Measurements from ENCODE around the gene SLC35G4.
"Not testable (repeated sequence)": the region's sequence is repeated elsewhere in the genome, so short reads cannot be mapped to it uniquely, and the experiment has no call there.

SLC35G4 gene

DNA sequence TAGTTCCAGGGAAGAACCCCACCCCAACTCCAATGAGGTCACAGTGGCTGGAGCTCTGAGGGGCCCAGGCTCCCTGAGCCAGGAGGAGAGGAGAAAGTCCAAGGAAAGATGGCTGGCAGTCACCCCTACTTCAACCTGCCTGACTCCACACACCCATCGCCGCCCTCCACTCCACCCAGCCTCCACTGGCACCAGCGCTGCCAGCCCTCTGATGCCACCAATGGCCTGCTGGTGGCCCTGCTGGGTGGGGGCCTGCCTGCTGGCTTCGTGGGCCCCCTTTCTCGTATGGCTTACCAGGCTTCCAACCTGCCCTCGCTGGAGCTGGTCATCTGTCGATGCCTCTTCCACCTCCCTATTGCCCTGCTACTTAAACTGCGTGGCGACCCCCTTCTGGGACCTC is at the start of gene SLC35G4:
SLC35G4 (plus strand) TSS at position 109 of the 400 bp plus-strand sequence; CDS start at position 109, 0 bp downstream.
- not testable (repeated sequence) for H3K4me1 Mint-ChIP-seq, H3K4me3 Mint-ChIP-seq, H3K27me3 Mint-ChIP-seq, H3K36me3 Mint-ChIP-seq, H3K27ac Mint-ChIP-seq, ATAC-seq, H3K9me3 Mint-ChIP-seq

DNA sequence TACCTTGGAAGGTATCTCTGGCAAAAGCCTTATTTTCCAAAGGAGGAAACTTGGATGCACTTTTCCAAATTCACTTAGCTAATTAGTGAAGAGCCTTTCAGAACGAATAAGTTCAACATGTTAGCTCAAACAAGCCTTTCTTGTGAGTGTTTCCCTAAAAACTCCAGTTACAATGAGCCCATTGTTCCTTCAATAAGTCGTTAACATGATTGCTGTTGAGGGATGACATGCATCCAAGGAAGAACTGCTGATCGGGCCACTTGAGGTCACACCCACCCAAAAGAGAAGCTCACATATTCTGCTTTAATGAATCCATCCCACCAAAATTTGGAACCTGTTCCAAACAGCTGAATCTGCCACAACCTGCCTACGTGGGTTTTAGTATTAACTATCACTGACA is 48.1 kb upstream of the SLC35G4 start:
- no peaks in the 10 kb centered on the region for H3K36me3 Mint-ChIP-seq
- H3K27me3 Mint-ChIP-seq: peaks cover 14% of the 10 kb centered on the region
- H3K27ac Mint-ChIP-seq: no peak overlapping the region
- H3K9me3 Mint-ChIP-seq: no peaks in the 10 kb centered on the region
- H3K4me1 Mint-ChIP-seq: peaks cover 5% of the 10 kb centered on the region
- no peak overlapping the region for H3K4me3 Mint-ChIP-seq
- no peak for ATAC-seq

DNA sequence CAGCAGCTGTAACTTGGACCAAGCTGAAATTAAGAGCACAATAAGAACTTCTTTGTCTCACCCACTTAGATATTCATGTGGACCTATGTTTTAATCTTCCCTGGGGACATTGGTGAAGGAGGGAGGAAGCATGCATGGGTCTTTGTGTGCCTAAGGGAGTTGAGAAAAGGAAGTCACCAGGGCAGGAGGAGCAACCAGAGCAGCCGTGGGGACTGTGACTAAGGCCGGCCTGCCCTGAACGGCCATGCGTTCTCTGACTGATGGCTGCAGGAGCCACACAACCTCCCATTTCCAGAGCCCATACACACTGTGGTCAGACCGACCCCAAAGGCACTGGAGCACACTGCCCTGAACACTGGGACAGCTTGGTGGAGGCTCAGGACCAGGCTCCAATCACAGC is 43.7 kb upstream of the SLC35G4 start:
- H3K4me1 Mint-ChIP-seq: no peaks in the 10 kb centered on the region

DNA sequence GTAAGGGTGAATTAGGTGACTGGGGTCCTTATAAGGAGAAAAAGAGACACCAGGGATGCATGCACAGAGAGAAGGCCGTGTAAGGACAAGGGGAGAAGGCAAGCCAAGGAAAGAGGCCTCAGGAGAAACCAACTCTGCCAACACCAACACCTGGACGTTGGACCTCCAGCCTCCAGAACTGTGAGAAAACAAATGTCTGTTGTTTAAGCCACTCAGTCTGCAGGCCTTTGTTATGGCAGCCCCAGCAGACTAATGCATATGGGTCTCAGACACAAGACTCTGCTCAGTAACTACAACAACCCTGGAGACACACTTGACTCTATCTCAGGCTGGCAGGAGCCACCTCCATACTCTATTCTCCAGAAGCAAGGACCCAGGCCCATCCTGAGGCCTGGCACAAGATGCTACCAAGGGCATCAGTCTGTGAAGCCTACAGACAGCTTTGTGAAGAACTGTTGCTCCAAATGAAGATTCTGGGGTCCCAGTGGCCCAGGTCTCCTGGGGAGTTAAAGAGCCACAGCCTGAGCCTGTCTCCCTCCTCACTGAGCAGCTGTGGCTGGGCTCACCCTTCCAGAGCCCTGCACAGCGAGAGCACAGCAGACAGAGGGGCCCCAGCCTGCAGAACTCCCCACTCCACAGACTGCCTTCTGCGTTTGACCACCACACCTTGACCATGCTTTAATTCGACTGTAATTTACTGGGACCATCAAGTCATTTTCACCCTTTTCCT is 43.0 kb upstream of the SLC35G4 start:
- H3K27me3 Mint-ChIP-seq: peaks cover 63% of the 10 kb centered on the region
- no peaks in the 10 kb centered on the region for H3K9me3 Mint-ChIP-seq
- no peaks in the 10 kb centered on the region for H3K4me1 Mint-ChIP-seq
- H3K36me3 Mint-ChIP-seq: no peaks in the 10 kb centered on the region
- ATAC-seq: no peak
- no peak overlapping the region for H3K4me3 Mint-ChIP-seq
- no peak overlapping the region for H3K27ac Mint-ChIP-seq

More for the DNA sequence above, 43.7 kb upstream of the SLC35G4 start:
- H3K36me3 Mint-ChIP-seq: no peaks in the 10 kb centered on the region
- no peaks in the 10 kb centered on the region for H3K9me3 Mint-ChIP-seq
- H3K27me3 Mint-ChIP-seq: peaks cover 56% of the 10 kb centered on the region
- H3K4me3 Mint-ChIP-seq: no peak overlapping the region
- H3K27ac Mint-ChIP-seq: no peak overlapping the region
- no peak for ATAC-seq

DNA sequence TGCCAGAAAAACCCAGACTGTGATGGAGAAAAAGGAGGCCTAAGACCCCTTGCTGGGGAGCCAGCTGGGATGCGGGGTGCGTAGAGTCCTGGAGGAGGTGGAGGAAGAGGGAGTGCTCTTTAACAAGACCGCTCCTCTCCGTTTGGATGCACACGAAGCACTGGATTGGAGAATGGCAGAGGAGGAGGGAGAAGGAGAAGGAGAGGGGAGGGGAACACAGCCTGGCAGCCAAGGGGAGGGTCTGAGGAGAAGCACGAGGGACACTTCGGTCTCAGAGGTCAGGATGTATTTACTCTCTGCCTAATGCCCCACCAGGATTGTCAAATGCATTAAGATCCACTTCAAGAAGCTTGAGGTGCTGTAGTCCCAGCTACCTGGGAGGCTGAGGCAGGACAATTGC is 42.0 kb upstream of the SLC35G4 start:
- no peak for ATAC-seq
- Mint-ChIP-seq H3K4me1 (no peaks in the 10 kb centered on the region), H3K9me3 (no peaks in the 10 kb centered on the region)

DNA sequence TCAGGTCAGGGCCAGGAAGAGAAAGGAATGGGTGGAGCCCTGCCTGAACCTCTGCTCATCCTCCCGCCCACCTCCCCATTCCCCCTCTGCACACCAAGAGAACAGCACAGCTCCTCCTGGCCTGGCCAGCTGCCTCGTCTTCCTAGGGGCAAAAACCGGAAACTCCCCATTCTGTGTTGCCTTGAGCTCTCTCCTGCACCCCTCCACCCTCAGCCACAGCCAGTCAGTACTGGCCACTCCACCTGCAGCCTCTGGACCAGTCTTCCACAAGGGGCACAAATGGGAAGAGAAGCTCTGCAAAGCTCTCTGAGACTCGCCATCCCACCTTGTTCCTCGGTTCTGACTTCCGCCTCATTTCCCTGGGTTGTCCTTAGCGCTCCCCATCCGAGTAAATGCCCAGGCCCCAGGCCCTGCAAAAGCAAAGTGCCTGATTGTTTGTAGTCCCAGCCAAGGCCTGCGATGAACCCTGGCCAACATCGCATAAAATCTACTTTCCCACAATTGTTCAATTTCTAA is 39.3 kb upstream of the SLC35G4 start:
- Mint-ChIP-seq H3K9me3 (no peaks in the 10 kb centered on the region), H3K4me1 (no peaks in the 10 kb centered on the region)
- no peak for ATAC-seq

More for the DNA sequence above, 42.0 kb upstream of the SLC35G4 start:
- Mint-ChIP-seq H3K27ac (no peak overlapping the region), H3K36me3 (no peaks in the 10 kb centered on the region), H3K27me3 (peaks cover 72% of the 10 kb centered on the region), H3K4me3 (no peak overlapping the region)

DNA sequence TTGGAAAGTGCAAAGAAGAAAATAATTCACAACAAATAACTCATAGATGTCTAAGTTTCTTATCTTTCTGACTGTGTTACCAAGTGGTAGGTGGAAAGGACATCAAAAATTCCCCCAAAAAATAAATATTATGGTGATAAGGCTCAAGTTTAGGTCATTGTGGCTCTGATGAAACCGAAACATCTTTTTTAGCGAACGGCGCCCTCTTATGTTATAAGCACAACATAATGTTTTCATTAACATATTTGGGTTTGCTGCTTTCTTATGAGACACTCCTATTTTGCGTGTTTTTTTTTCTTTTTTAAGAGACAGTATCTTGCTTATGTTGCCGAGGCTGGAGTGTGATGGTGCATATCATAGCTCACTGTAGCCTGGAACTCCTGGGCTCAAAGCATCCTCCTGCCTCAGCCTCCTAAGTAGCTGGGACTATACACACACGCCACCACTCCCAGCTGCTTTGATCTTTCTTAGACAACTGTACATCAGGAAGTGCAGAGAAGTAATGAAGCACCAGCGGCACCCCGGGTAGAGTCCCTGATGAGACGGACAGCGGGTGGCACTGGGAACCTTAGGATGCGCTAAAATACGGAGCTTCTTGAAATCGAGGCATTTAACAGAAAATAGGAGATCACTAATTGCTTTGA is 38.5 kb upstream of the SLC35G4 start:
- Mint-ChIP-seq H3K36me3 (no peaks in the 10 kb centered on the region), H3K27ac (no peak overlapping the region), H3K27me3 (peaks cover 72% of the 10 kb centered on the region), H3K9me3 (no peaks in the 10 kb centered on the region), H3K4me3 (no peak overlapping the region), H3K4me1 (no peaks in the 10 kb centered on the region)
- no peak for ATAC-seq

More for the DNA sequence above, 39.3 kb upstream of the SLC35G4 start:
- peaks cover 73% of the 10 kb centered on the region for H3K27me3 Mint-ChIP-seq
- no peak overlapping the region for H3K4me3 Mint-ChIP-seq
- H3K27ac Mint-ChIP-seq: no peak overlapping the region
- H3K36me3 Mint-ChIP-seq: no peaks in the 10 kb centered on the region

DNA sequence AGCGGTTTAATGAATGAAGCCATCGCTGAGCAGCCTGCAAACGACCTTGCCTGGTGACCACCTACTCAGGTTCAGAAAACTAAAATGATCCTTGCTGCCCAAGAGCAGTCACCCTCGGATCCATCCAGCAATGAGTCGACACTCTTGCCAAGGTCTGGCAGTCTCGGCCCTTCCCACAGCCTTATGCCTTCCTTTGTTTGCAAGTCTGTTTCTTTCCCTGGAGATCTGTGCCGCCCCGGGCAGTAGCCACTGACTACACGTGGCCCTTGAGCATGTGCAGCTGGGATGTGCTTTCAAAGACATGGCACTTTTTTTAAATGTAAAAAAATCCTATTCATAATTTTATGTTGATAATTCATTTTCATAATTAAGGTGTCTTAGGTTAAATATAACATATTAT is 37.2 kb upstream of the SLC35G4 start:
- Mint-ChIP-seq H3K36me3 (no peaks in the 10 kb centered on the region), H3K4me3 (no peak overlapping the region), H3K27me3 (peaks cover 66% of the 10 kb centered on the region), H3K27ac (no peak overlapping the region), H3K9me3 (no peaks in the 10 kb centered on the region), H3K4me1 (no peaks in the 10 kb centered on the region)
- no peak for ATAC-seq

DNA sequence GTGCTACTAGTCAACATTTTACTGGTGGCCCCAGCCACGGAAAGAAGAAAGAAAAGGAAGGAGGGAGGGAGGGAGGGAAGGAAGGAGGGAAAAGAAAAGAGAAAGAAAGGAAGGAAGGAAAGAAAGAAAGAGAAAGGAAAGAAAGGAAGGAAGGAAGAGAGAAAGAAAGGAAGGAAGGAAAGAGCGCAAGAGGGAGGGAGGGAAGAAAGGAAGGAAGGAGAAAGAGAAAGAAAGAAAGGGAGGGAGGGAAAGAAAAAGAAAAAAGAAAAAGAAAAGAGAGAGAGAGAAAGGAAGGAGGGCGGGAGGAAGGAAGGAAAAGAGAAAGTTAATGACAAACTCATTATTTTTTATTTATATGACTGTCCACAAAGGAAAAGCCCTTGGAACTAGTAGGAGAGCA is 34.9 kb upstream of the SLC35G4 start:
- no peak overlapping the region for H3K27ac Mint-ChIP-seq
- no peak overlapping the region for H3K4me3 Mint-ChIP-seq
- H3K36me3 Mint-ChIP-seq: no peaks in the 10 kb centered on the region
- H3K27me3 Mint-ChIP-seq: peaks cover 43% of the 10 kb centered on the region
- H3K9me3 Mint-ChIP-seq: no peaks in the 10 kb centered on the region
- no peak for ATAC-seq
- H3K4me1 Mint-ChIP-seq: no peaks in the 10 kb centered on the region

DNA sequence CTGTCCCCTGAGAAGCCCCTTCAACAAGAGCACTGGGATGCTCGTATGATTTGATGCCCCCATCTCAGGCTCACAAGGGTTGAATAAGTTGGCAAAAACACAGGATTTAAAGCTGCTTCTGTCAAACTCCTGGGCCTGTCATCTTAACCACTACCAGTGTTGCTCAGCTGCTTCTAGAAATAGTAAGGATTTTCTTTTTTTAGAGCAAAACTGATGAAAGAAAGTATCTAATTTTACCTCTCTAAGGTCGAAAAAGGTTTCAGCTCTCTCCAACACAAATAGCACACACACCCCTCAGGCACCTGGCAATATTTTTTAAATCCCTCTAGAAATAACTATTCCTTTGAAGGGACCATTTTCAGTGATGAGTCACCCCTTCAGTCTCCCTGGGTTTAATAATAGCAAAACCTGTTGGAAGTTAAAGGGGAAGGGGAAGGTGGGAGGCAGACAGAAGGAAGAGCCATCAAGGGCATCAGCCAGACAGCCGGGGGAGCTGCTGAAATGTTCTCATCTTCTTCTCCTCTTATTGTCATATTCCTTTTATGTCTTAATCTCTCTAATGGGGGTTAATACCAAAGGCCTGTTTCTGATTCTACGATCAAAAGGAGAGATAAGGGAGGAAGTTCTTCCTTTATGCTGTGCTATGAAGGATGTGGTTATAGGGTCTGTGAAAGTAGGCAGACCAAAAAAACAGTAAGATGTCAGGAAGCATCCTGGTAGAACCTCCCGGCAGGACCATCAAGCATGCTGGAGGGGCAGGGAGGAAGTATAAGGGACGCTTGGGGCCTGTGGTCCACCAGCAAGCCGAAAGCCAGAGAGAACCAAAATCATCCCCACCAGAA is 31.9 kb upstream of the SLC35G4 start:
- H3K9me3 Mint-ChIP-seq: no peaks in the 10 kb centered on the region
- H3K4me3 Mint-ChIP-seq: no peak overlapping the region
- H3K4me1 Mint-ChIP-seq: no peaks in the 10 kb centered on the region
- H3K36me3 Mint-ChIP-seq: no peaks in the 10 kb centered on the region
- no peak for ATAC-seq
- peaks cover 18% of the 10 kb centered on the region for H3K27me3 Mint-ChIP-seq
- no peak overlapping the region for H3K27ac Mint-ChIP-seq

DNA sequence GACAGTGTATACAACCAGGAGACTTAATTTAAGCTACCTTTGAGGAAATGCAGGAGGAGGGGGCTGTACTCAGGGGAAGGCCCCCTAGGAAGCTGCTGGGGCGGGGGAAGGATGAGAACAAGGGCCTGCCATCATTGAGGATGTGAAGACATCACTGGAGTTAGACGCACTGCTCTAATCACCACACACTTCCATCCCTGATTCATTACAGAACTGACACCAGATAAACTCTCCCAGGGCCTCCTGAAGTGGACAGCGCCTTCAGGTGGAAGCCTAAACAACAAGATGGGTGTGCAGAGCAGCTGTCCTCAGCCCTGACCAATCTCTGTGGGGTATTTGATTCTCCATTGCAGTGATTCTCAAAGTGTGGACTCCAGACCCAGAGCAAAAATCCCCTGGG is 30.6 kb upstream of the SLC35G4 start:
- H3K36me3 Mint-ChIP-seq: no peaks in the 10 kb centered on the region
- H3K4me3 Mint-ChIP-seq: no peak overlapping the region
- peaks cover 18% of the 10 kb centered on the region for H3K27me3 Mint-ChIP-seq
- no peaks in the 10 kb centered on the region for H3K9me3 Mint-ChIP-seq
- ATAC-seq: peak; percentile 17
- H3K27ac Mint-ChIP-seq: no peak overlapping the region
- H3K4me1 Mint-ChIP-seq: no peaks in the 10 kb centered on the region

DNA sequence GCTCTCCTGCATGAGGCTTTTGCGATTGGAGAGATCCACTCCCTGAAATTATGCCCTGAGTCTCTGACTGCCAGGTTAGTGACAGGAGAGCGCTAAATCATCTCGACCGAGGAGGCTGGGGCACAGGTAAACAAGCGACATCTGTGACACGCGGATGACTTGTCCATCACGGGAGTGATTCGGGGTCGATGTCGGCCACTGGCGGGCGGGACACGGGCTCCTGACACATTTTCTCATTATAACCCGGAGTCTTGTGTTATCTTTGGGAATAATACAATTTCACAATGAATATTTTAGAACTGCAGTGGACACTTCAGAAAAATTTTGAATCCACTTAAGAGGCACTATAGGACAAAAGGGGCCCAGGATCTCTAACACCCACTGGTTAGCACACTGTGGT is 29.5 kb upstream of the SLC35G4 start:
- Mint-ChIP-seq H3K4me1 (no peaks in the 10 kb centered on the region), H3K27me3 (peaks cover 8% of the 10 kb centered on the region), H3K4me3 (no peak overlapping the region), H3K36me3 (no peaks in the 10 kb centered on the region), H3K9me3 (no peaks in the 10 kb centered on the region), H3K27ac (no peak overlapping the region)
- no peak for ATAC-seq

DNA sequence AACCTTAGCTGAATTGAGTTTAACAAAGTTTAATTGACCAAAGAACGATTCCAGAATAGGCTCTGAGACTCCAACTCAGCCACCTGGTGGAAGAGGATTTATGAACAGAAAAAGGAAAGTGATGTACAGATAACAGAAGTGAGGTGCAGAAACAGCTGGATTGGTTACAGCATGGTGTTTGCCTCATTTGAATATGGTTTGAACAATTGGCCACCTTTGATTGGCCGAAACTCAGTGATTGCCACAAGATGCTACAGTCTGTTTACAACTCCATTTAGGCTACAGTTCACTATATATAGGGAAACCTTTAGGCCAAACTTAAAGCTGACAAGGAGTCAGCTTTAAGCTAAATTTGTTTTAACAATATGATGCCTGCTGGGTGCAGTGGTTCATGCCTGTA is 28.1 kb upstream of the SLC35G4 start:
- H3K36me3 Mint-ChIP-seq: no peaks in the 10 kb centered on the region
- no peak for ATAC-seq
- no peaks in the 10 kb centered on the region for H3K4me1 Mint-ChIP-seq
- H3K9me3 Mint-ChIP-seq: no peaks in the 10 kb centered on the region
- H3K27ac Mint-ChIP-seq: no peak overlapping the region
- H3K27me3 Mint-ChIP-seq: peaks cover 2% of the 10 kb centered on the region
- no peak overlapping the region for H3K4me3 Mint-ChIP-seq

DNA sequence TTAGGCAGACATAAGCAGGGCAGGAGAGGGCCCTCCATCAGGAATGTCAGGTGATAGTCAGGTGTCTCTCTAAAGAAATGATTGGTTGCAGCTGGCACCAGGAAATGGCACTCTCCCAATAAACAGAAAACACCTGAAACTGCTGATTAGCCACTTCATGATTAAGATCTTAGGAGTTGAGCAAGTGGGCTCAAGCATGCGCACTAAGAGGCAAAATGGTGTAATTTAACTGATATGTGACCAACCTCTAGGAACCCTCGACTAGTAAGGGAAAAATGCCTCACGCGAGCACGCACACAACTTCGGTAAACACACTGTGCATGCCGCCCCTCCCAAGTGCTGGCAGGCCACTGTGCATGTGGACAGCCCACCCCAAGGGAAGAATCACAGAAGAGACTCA is 23.8 kb upstream of the SLC35G4 start:
- Mint-ChIP-seq H3K4me1 (no peaks in the 10 kb centered on the region), H3K36me3 (no peaks in the 10 kb centered on the region), H3K27ac (no peak overlapping the region), H3K9me3 (no peaks in the 10 kb centered on the region), H3K27me3 (no peaks in the 10 kb centered on the region), H3K4me3 (no peak overlapping the region)
- no peak for ATAC-seq

DNA sequence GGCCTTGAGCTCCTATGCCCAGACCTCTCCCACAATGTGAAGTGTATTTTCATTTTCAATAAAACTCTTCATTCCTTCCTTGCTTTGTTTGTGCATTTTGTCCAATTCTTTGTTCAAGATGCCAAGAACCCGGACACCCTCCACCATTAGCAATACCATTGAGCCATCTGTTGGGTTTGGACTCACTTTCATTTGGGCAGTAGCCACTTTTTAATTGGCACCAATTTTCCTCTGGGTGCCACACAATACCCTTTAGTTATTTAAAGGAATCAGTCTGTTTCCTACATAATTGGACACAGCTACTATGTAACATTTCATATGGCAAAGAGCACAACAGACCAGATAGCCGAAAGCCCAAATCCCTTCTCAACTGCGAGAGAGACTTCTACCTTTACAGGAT is 22.5 kb upstream of the SLC35G4 start:
- H3K36me3 Mint-ChIP-seq: no peaks in the 10 kb centered on the region
- H3K4me1 Mint-ChIP-seq: no peaks in the 10 kb centered on the region
- no peaks in the 10 kb centered on the region for H3K9me3 Mint-ChIP-seq
- H3K4me3 Mint-ChIP-seq: no peak overlapping the region
- H3K27me3 Mint-ChIP-seq: peaks cover 4% of the 10 kb centered on the region
- H3K27ac Mint-ChIP-seq: no peak overlapping the region
- ATAC-seq: no peak
